BJ (cell line): ENCODE measurements around the gene LHFPL2. TPM values are rescaled to one million over a fixed set of nuclear protein-coding genes. Genes with fewer than 3 reads are reported as not detected.
"Not testable (repeated sequence)": the region's sequence is repeated elsewhere in the genome, so short reads cannot be mapped to it uniquely, and the experiment has no call there.

Experiments
- CTCF ChIA-PET: fragments of 350-600 bp; formaldehyde crosslinking; extraction: SDS; loops from one replicate; lab custom pipeline; 2021; ENCODE audit warnings: antibody characterized with exemption, inconsistent platforms; lab: Yijun Ruan, JAX
- POLR2A ChIA-PET: fragments of 300-600 bp; sonication (Branson Sonifier 250); formaldehyde crosslinking; extraction: SDS; loops from one replicate; lab custom pipeline; 2021; ENCODE audit warnings: antibody characterized with exemption; lab: Charles Lee
- DNase-seq: peaks from one replicate; pipeline ENCODE4 v3.0.0-alpha.2; 2011; ENCODE audit warnings: low read depth
- H3K27me3 ChIP-seq: 2 replicates; pipeline ENCODE4 v1.6.0; 2011; ENCODE audit warnings: low read length; ENCODE audit not compliant: control insufficient read depth, insufficient read depth
- H3K36me3 ChIP-seq: 2 replicates; pipeline ENCODE4 v1.5.1; 2011; ENCODE audit warnings: low read length; ENCODE audit not compliant: control insufficient read depth, insufficient read depth
- H3K4me3 ChIP-seq: 2 replicates; pipeline ENCODE4 v1.5.1; 2011; ENCODE audit warnings: low read depth, mild to moderate bottlenecking, control low read depth, low read length
- polyA plus RNA-seq: library from polyadenylated mRNA; depleted of rRNA; stranded (reverse); fragments of >200 nt; gene quantifications from 2 replicates; pipeline ENCODE4 v1.2.3, GENCODE V29; 2011
- TF ChIP-seq, protein P1 (sequence below): IDR thresholded peaks from 2 replicates; pipeline ENCODE4 v1.5.1; 2011; ENCODE audit warnings: low read depth, mild to moderate bottlenecking, control low read depth, inconsistent platforms, low read length, moderate library complexity; ENCODE audit not compliant: insufficient read depth

LHFPL2 gene
- polyA plus RNA-seq, 1 experiment, result 4.4 TPM

DNA sequence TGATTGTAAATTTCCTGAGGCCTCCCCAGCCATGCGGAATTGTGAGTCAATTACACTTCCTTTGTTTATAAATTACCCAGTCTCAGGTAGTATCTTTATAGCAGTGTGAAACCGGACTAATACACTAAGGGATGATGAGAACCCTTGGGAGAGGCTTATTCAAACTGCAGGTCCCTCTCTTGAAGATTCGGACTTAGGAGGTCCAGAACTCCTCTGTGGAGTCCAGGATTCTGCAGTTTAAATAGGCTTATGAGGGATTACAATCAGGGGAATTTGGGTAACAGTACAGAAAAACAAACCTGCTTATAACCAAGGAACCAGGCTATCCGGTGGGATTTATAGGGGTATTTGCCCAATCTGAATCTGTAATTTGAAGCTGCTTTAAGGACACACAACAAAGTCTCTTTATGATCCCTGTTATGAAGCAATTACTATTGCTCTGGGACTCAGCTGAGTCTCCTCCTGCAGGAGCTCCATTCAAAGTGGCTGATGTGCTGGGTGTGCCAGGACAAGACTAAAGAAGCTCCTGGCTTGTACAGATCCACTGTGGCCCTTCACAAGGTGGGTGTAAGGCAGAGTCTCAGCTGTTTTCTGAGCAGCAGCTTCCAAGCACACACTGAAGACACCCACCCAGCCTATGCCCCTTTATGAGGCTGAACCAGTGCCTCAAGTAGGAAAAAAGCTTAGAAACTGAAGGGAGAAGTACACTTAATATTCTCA, 41.8 kb upstream of the LHFPL2 start:
- POLR2A ChIA-PET, result no interaction called here
- Histone ChIP-seq H3K4me3 (no peak overlapping the region), H3K36me3 (no peaks in the 10 kb centered on the region), H3K27me3 (peaks cover 1% of the 10 kb centered on the region)
- CTCF ChIA-PET, result no interaction called here
- no peak for DNase-seq
- TF ChIP-seq, protein P1, sequence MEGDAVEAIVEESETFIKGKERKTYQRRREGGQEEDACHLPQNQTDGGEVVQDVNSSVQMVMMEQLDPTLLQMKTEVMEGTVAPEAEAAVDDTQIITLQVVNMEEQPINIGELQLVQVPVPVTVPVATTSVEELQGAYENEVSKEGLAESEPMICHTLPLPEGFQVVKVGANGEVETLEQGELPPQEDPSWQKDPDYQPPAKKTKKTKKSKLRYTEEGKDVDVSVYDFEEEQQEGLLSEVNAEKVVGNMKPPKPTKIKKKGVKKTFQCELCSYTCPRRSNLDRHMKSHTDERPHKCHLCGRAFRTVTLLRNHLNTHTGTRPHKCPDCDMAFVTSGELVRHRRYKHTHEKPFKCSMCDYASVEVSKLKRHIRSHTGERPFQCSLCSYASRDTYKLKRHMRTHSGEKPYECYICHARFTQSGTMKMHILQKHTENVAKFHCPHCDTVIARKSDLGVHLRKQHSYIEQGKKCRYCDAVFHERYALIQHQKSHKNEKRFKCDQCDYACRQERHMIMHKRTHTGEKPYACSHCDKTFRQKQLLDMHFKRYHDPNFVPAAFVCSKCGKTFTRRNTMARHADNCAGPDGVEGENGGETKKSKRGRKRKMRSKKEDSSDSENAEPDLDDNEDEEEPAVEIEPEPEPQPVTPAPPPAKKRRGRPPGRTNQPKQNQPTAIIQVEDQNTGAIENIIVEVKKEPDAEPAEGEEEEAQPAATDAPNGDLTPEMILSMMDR, result no peak

- ChIA-PET CTCF (interaction anchor here (1.5 kb wide), 1 partner anchor 17 kb away, joined by 3 read pairs; no protein-coding TSS in a partner anchor), POLR2A (no interaction called here)
- no peak for DNase-seq
- Histone ChIP-seq H3K27me3 (peaks cover 1% of the 10 kb centered on the region), H3K4me3 (no peak overlapping the region), H3K36me3 (no peaks in the 10 kb centered on the region)
- TF ChIP-seq, protein P1, result no peak
These were observed 41.1 kb upstream of the LHFPL2 start for GRCh38 chr5:78689540-78690252.

GRCh38 chr5:78687514-78687913, 38.9 kb upstream of the LHFPL2 start:
- H3K4me3 ChIP-seq, H3K36me3 ChIP-seq, CTCF ChIA-PET, DNase-seq, POLR2A ChIA-PET, H3K27me3 ChIP-seq: not testable (repeated sequence)

GRCh38 chr5:78683905-78684304, 35.3 kb upstream of the LHFPL2 start:
- POLR2A ChIA-PET, DNase-seq, H3K4me3 ChIP-seq, H3K36me3 ChIP-seq, H3K27me3 ChIP-seq, CTCF ChIA-PET: not testable (repeated sequence)

GRCh38 chr5:78679905-78680304, 31.3 kb upstream of the LHFPL2 start:
- ChIA-PET POLR2A (no interaction called here), CTCF (no interaction called here)
- TF ChIP-seq, protein P1, result no peak
- H3K36me3 ChIP-seq, result no peaks in the 10 kb centered on the region
- no peak overlapping the region for H3K4me3 ChIP-seq
- DNase-seq, result no peak
- H3K27me3 ChIP-seq, result no peaks in the 10 kb centered on the region
